Upper lobe of left lung (tissue), 4 donors: ENCODE measurements around the gene CPEB1.

Experiments used
- EP300 ChIP-seq, 4 donors: sonication (generic); formaldehyde crosslinking; IDR thresholded peaks; one replicate each; pipeline ENCODE4 v1.5.1; 2017; ENCODE audit warnings: antibody characterized with exemption in 4 of 4, control low read depth in 2 of 4
- POLR2A ChIP-seq, 4 donors: fragments of 450-650 bp; IDR thresholded peaks; one replicate each; pipeline ENCODE4 v1.5.1; 2016 to 2017; ENCODE audit warnings: antibody characterized with exemption in 4 of 4, mild to moderate bottlenecking in 2 of 4
- POLR2AphosphoS5 ChIP-seq, 2 donors: sonication (generic); formaldehyde crosslinking; IDR thresholded peaks; one replicate each; pipeline ENCODE4 v1.5.1; 2017; ENCODE audit warnings: antibody characterized with exemption in 2 of 2
- TF ChIP-seq, protein P1 (sequence below), 6 experiments: fragments of 450-650 bp in 4 of 6; fragments of 200-600 bp in 2 of 6; sonication (generic) in 2 of 6; IDR thresholded peaks; one replicate each; pipeline ENCODE4 v1.5.1; 2016 to 2019; ENCODE audit warnings: antibody characterized with exemption in 6 of 6

DNA sequence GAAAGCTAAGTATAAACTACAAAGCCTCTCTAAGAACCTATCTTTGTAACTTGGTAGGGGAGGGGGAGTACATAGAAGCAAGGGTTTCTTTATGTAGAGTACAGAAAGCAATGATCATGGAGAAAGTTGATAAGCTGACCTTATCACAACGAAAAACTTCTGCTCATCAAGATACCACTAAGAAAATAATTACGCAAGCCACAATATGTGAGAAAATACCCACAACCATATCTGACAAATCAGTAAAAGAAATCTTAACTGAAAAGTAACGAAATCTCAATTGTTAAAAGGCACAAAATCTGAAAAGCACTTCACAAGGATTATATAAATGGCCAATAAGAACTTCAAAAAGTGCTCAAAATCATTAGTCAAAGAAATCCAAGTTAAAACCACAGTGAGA lies 71.8 kb downstream of the CPEB1 start:
- TF ChIP-seq, protein P1, sequence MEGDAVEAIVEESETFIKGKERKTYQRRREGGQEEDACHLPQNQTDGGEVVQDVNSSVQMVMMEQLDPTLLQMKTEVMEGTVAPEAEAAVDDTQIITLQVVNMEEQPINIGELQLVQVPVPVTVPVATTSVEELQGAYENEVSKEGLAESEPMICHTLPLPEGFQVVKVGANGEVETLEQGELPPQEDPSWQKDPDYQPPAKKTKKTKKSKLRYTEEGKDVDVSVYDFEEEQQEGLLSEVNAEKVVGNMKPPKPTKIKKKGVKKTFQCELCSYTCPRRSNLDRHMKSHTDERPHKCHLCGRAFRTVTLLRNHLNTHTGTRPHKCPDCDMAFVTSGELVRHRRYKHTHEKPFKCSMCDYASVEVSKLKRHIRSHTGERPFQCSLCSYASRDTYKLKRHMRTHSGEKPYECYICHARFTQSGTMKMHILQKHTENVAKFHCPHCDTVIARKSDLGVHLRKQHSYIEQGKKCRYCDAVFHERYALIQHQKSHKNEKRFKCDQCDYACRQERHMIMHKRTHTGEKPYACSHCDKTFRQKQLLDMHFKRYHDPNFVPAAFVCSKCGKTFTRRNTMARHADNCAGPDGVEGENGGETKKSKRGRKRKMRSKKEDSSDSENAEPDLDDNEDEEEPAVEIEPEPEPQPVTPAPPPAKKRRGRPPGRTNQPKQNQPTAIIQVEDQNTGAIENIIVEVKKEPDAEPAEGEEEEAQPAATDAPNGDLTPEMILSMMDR (IDR thresholded peaks at IDR 0.05) = no peak
- TF ChIP-seq POLR2A (IDR thresholded peaks at IDR 0.05) = no peak
- no peak for TF ChIP-seq POLR2AphosphoS5 (IDR thresholded peaks at IDR 0.05)
- TF ChIP-seq EP300 (IDR thresholded peaks at IDR 0.05) = no peak
